ENCODE data around the gene KRTAP6-3.

DNA sequence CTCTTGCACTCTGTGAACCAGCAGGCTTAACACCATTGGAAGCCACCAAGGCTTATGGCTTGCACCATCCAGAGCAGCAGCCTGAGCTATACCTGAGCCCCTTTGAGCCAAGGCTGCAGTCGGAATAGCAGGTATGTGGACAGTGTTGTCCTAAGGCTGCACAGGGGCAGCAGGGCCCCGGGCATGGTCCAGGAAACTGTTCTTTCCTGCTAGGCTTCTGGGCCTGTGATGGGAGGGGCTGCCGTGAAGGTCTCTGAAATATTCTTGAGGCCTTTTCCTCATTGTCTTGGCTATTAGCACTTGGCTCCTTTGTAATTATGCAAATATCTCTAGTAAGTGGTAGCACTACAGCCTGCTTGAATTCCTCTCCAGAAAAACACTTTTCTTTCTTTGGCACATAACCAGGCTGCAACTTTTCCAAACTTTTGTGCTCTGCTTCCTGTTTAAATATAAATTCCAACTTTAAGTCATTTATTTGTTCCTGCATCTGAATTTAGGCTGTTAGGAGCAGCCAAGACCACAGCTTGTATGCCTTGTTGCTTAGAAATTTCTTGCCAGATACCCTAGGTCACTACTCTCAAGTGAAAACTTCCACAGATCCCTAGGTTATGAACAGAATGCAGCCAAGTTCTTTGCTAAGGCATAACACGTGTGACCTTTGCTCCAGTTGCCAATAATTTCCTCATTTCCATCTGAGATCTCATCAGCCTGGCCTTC is 33.4 kb downstream of the KRTAP6-3 start:
- TF ChIP-seq CTCF (IDR thresholded peaks at IDR 0.05) (no peak), EZH2 (IDR thresholded peaks at IDR 0.05) (no peak)

Measured in neural progenitor cell (in vitro differentiated cells).